HCT116 (cell line): ENCODE data around the gene SPNS1.

Source experiments
- CEBPB ChIP-seq: IDR thresholded peaks from 2 replicates; pipeline ENCODE4 v1.6.1; 2012; ENCODE audit warnings: low read depth
- EGR1 ChIP-seq: IDR thresholded peaks from 2 replicates; pipeline ENCODE4 v1.6.1; 2012; ENCODE audit warnings: low read depth
- EZH2 ChIP-seq: fragments of 200-600 bp; sonication (generic); IDR thresholded peaks from 2 replicates; pipeline ENCODE4 v1.6.1; 2017; ENCODE audit warnings: antibody characterized with exemption, mixed run types
- POLR2A ChIP-seq: IDR thresholded peaks from 2 replicates; pipeline ENCODE4 v1.7.0; 2011; ENCODE audit warnings: borderline replicate concordance; ENCODE audit not compliant: insufficient read depth, insufficient read length; ENCODE audit errors: extremely low read depth
- POLR2AphosphoS5 ChIP-seq: IDR thresholded peaks from 2 replicates; pipeline ENCODE4 v1.6.1; 2011; ENCODE audit warnings: mild to moderate bottlenecking, low read depth, low read length, moderate library complexity
- RAD21 ChIP-seq: IDR thresholded peaks from 2 replicates; pipeline ENCODE4 v1.6.1; 2012; ENCODE audit warnings: low read depth, mild to moderate bottlenecking
- SP1 ChIP-seq: IDR thresholded peaks from 2 replicates; pipeline ENCODE4 v1.6.1; 2012; ENCODE audit warnings: low read depth
- TCF7L2 ChIP-seq: IDR thresholded peaks from 2 replicates; pipeline ENCODE4 v1.7.0; 2011; ENCODE audit warnings: borderline replicate concordance, inconsistent platforms; ENCODE audit not compliant: insufficient read depth, insufficient read length; ENCODE audit errors: extremely low read depth
- ZNF274 ChIP-seq: fragments of 200-500 bp; sonication (Bioruptor generic); IDR thresholded peaks from 2 replicates; pipeline ENCODE4 v1.6.1; 2014; ENCODE audit warnings: mild to moderate bottlenecking, low read depth, low read length, inconsistent platforms
- TF ChIP-seq, protein P1 (sequence below), 3 experiments: fragments of 200-600 bp in 1 of 3; sonication (generic) in 1 of 3; IDR thresholded peaks in 2 of 3; conservative IDR thresholded peaks in 1 of 3; 2 replicates each; pipeline ENCODE4 v1.5.1; 2012 to 2017; ENCODE audit warnings: low read depth in 2 of 3, low read length in 2 of 3, antibody characterized with exemption in 1 of 3, borderline replicate concordance in 1 of 3, control low read depth in 1 of 3, mild to moderate bottlenecking in 1 of 3, mixed read lengths in 1 of 3, mixed run types in 1 of 3, moderate library complexity in 1 of 3; ENCODE audit not compliant: insufficient read depth in 1 of 3
- TF ChIP-seq, protein P2 (sequence below): IDR thresholded peaks from 2 replicates; pipeline ENCODE4 v1.6.1; 2012
- TF ChIP-seq, protein P3 (sequence below): IDR thresholded peaks from 2 replicates; pipeline ENCODE4 v1.6.1; 2012
- TF ChIP-seq, protein P4 (sequence below): IDR thresholded peaks from 2 replicates; pipeline ENCODE4 v1.6.1; 2012; ENCODE audit warnings: low read depth

DNA sequence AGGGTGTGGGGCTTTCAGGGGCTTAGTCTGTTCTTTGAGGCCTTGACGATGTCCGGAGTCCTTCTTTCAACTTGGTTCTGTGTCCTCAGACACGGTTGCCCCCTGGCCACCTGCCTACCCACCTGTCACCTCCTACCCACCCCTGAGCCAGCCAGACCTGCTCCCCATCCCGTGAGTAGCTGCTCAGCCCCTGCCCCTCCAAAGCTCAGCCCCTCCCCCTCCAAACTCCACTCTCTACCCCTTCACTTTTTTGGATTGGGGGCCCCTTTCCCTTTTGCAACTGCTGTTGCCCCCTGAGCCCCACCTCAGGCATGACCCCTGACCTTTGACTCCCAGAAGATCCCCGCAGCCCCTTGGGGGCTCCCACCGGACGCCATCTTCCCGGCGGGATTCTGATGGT is 11.5 kb downstream of the SPNS1 start:
- TF ChIP-seq, protein P1, sequence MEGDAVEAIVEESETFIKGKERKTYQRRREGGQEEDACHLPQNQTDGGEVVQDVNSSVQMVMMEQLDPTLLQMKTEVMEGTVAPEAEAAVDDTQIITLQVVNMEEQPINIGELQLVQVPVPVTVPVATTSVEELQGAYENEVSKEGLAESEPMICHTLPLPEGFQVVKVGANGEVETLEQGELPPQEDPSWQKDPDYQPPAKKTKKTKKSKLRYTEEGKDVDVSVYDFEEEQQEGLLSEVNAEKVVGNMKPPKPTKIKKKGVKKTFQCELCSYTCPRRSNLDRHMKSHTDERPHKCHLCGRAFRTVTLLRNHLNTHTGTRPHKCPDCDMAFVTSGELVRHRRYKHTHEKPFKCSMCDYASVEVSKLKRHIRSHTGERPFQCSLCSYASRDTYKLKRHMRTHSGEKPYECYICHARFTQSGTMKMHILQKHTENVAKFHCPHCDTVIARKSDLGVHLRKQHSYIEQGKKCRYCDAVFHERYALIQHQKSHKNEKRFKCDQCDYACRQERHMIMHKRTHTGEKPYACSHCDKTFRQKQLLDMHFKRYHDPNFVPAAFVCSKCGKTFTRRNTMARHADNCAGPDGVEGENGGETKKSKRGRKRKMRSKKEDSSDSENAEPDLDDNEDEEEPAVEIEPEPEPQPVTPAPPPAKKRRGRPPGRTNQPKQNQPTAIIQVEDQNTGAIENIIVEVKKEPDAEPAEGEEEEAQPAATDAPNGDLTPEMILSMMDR (IDR thresholded peaks at IDR 0.05 in 2 of 3, conservative IDR thresholded peaks at IDR 0.05 in 1 of 3; ENCODE audit: borderline replicate concordance in 1 of 3, insufficient read depth in 1 of 3, low read depth in 2 of 3, low read length in 2 of 3), result no peak
- TF ChIP-seq EZH2, result no peak
- no peak for TF ChIP-seq POLR2AphosphoS5
- TF ChIP-seq, protein P2, sequence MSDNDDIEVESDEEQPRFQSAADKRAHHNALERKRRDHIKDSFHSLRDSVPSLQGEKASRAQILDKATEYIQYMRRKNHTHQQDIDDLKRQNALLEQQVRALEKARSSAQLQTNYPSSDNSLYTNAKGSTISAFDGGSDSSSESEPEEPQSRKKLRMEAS, result no peak
- no peak for TF ChIP-seq RAD21
- TF ChIP-seq POLR2A, result no peak
- TF ChIP-seq, protein P3, sequence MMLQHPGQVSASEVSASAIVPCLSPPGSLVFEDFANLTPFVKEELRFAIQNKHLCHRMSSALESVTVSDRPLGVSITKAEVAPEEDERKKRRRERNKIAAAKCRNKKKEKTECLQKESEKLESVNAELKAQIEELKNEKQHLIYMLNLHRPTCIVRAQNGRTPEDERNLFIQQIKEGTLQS, result no peak
- TF ChIP-seq, protein P4, sequence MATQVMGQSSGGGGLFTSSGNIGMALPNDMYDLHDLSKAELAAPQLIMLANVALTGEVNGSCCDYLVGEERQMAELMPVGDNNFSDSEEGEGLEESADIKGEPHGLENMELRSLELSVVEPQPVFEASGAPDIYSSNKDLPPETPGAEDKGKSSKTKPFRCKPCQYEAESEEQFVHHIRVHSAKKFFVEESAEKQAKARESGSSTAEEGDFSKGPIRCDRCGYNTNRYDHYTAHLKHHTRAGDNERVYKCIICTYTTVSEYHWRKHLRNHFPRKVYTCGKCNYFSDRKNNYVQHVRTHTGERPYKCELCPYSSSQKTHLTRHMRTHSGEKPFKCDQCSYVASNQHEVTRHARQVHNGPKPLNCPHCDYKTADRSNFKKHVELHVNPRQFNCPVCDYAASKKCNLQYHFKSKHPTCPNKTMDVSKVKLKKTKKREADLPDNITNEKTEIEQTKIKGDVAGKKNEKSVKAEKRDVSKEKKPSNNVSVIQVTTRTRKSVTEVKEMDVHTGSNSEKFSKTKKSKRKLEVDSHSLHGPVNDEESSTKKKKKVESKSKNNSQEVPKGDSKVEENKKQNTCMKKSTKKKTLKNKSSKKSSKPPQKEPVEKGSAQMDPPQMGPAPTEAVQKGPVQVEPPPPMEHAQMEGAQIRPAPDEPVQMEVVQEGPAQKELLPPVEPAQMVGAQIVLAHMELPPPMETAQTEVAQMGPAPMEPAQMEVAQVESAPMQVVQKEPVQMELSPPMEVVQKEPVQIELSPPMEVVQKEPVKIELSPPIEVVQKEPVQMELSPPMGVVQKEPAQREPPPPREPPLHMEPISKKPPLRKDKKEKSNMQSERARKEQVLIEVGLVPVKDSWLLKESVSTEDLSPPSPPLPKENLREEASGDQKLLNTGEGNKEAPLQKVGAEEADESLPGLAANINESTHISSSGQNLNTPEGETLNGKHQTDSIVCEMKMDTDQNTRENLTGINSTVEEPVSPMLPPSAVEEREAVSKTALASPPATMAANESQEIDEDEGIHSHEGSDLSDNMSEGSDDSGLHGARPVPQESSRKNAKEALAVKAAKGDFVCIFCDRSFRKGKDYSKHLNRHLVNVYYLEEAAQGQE, result no peak
- no peak for TF ChIP-seq EGR1
- no peak for TF ChIP-seq CEBPB
- no peak for TF ChIP-seq ZNF274
- TF ChIP-seq TCF7L2, result no peak
- TF ChIP-seq SP1, result no peak
